Measurements from ENCODE around the gene APOL3. TPM values are rescaled to one million over a fixed set of nuclear protein-coding genes. Genes with fewer than 3 reads are reported as not detected.

Gene APOL3
- total RNA-seq, 1 experiment from 2014 or later: not detected

GRCh38 chr22:36144886-36145541 is 15.5 kb downstream of the APOL3 start:
- no peaks in the 10 kb centered on the region for H3K27me3 ChIP-seq (replicated peaks; ENCODE audit: insufficient read depth, low read depth, low read length, poor library complexity)
- no TSS peak for BruUV-seq (replicated peaks)
- POLR2A ChIA-PET (ENCODE audit: low non-redundant PET): no interaction called here
- H3K9me3 ChIP-seq (ENCODE audit: low read depth, low read length, poor library complexity, severe bottlenecking): no peaks in the 10 kb centered on the region
- peak; percentile 69 for DNase-seq (ENCODE audit: low spot score)
- H3K4me3 ChIP-seq (ENCODE audit: low read depth, low read length, poor library complexity, severe bottlenecking): no peak overlapping the region
- no peak overlapping the region for H3K27ac ChIP-seq (ENCODE audit: low read depth, low read length, poor library complexity, severe bottlenecking)
- TF ChIP-seq EZH2 (IDR thresholded peaks at IDR 0.05; ENCODE audit: borderline replicate concordance, low read depth, low read length, poor library complexity, severe bottlenecking) (no peak), CTCF (conservative IDR thresholded peaks at IDR 0.05; ENCODE audit: low read depth, low read length) (peak; percentile 77)
- no peaks in the 10 kb centered on the region for H3K36me3 ChIP-seq (ENCODE audit: insufficient read depth, low read length, poor library complexity, severe bottlenecking)
- intact Hi-C loops (cut with micrococcal nuclease; ENCODE audit: unreplicated experiment): loop anchor here (5.0 kb wide), 3 partner anchors 37 to 142 kb away; no protein-coding TSS in a partner anchor
- H3K4me1 ChIP-seq (ENCODE audit: insufficient read depth, low read length, poor library complexity, severe bottlenecking): no peaks in the 10 kb centered on the region
- CTCF ChIA-PET: interaction anchor here (0.7 to 1.3 kb wide), 6 partner anchors 9 to 795 kb away, joined by 3 to 10 read pairs (median 4); partner anchors contain the start of gene APOL2

- H3K36me3 ChIP-seq (ENCODE audit: insufficient read depth, low read length, poor library complexity, severe bottlenecking): no peaks in the 10 kb centered on the region
- ChIA-PET POLR2A (ENCODE audit: low non-redundant PET) (no interaction called here), CTCF (no interaction called here)
- no peaks in the 10 kb centered on the region for H3K4me1 ChIP-seq (ENCODE audit: insufficient read depth, low read length, poor library complexity, severe bottlenecking)
- DNase-seq (ENCODE audit: low spot score): no peak
- BruUV-seq (replicated peaks): no TSS peak
- H3K27me3 ChIP-seq (replicated peaks; ENCODE audit: insufficient read depth, low read depth, low read length, poor library complexity): no peaks in the 10 kb centered on the region
- TF ChIP-seq EZH2 (IDR thresholded peaks at IDR 0.05; ENCODE audit: borderline replicate concordance, low read depth, low read length, poor library complexity, severe bottlenecking) (no peak), CTCF (conservative IDR thresholded peaks at IDR 0.05; ENCODE audit: low read depth, low read length) (no peak)
- no peak overlapping the region for H3K27ac ChIP-seq (ENCODE audit: low read depth, low read length, poor library complexity, severe bottlenecking)
- intact Hi-C loops (cut with micrococcal nuclease; ENCODE audit: unreplicated experiment): no loop called here
- no peak overlapping the region for H3K4me3 ChIP-seq (ENCODE audit: low read depth, low read length, poor library complexity, severe bottlenecking)
- H3K9me3 ChIP-seq (ENCODE audit: low read depth, low read length, poor library complexity, severe bottlenecking): no peaks in the 10 kb centered on the region
These were observed 16.6 kb downstream of the APOL3 start for GRCh38 chr22:36143956-36144355.

- DNase-seq (ENCODE audit: low spot score): no peak
- BruUV-seq (replicated peaks): no TSS peak
- H3K27me3 ChIP-seq (replicated peaks; ENCODE audit: insufficient read depth, low read depth, low read length, poor library complexity): no peaks in the 10 kb centered on the region
- no peak overlapping the region for H3K27ac ChIP-seq (ENCODE audit: low read depth, low read length, poor library complexity, severe bottlenecking)
- ChIA-PET POLR2A (ENCODE audit: low non-redundant PET) (no interaction called here), CTCF (no interaction called here)
- intact Hi-C loops (cut with micrococcal nuclease; ENCODE audit: unreplicated experiment): no loop called here
- H3K36me3 ChIP-seq (ENCODE audit: insufficient read depth, low read length, poor library complexity, severe bottlenecking): no peaks in the 10 kb centered on the region
- TF ChIP-seq CTCF (conservative IDR thresholded peaks at IDR 0.05; ENCODE audit: low read depth, low read length): no peak
- TF ChIP-seq EZH2 (IDR thresholded peaks at IDR 0.05; ENCODE audit: borderline replicate concordance, low read depth, low read length, poor library complexity, severe bottlenecking): no peak
- H3K4me3 ChIP-seq (ENCODE audit: low read depth, low read length, poor library complexity, severe bottlenecking): no peak overlapping the region
- H3K9me3 ChIP-seq (ENCODE audit: low read depth, low read length, poor library complexity, severe bottlenecking): no peaks in the 10 kb centered on the region
- H3K4me1 ChIP-seq (ENCODE audit: insufficient read depth, low read length, poor library complexity, severe bottlenecking): no peaks in the 10 kb centered on the region
These were observed 17.3 kb downstream of the APOL3 start for GRCh38 chr22:36143066-36143815.
